Jurkat, Clone E6-1 (cell line): ENCODE results near the gene ZFR2. TPM values are rescaled to one million over a fixed set of nuclear protein-coding genes. Genes with fewer than 3 reads are reported as not detected.
"Not testable (repeated sequence)": the region's sequence is repeated elsewhere in the genome, so short reads cannot be mapped to it uniquely, and the experiment has no call there.

Experiments used
- DNase-seq: peaks from one replicate; pipeline ENCODE4 v3.0.0-alpha.2; 2011; ENCODE audit warnings: low read depth, low spot score
- H3K4me3 ChIP-seq: 2 replicates; pipeline ENCODE4 v1.5.1; 2011; ENCODE audit warnings: mild to moderate bottlenecking, low read length, control low read depth, moderate library complexity
- polyA plus RNA-seq: library from polyadenylated mRNA; unstranded; fragments of >200 nt; gene quantifications from one replicate; pipeline ENCODE4 v1.2.1, GENCODE V29; 2012; ENCODE audit warnings: missing spikeins; ENCODE audit not compliant: insufficient read length, insufficient read depth

Gene ZFR2
- not detected for polyA plus RNA-seq

DNA sequence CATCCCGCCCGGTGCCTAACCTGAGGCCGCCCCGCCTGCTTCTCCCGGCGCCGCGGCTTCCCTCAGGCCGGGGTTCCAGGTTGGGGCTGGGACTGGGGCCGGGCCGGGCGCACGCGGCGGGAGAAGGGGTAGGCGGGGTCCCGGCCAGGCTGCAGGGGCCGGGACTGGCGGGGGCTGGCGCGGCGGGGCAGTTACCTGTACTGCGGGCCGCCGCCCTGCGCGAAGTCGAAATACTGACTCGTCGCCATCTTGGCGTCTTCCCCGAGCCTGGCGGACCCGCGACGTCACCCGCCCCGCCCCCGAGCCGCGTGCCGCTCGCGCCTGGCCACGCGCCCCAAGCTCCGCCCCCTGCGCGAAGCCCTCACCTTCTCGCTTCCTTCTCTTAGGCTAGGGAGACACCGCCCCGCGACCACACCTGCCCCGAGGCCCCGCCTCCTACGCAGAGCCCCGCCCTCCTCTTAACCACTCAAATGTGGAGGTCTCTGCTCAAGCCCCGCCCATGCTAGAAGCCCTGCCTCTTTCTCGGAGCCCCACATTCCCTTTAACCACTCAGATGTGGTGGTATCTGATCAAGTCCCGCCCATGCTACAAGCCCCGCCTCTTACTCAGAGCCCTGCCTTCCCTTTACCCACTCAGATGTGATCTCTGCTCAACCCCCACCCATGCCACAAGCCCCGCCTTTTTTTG lies at the start of gene ZFR2:
TSS of gene ZFR2 (minus strand) at position 269 of the 687 bp plus-strand sequence. CDS start at position 248, 21 bp downstream.
- DNase-seq: peak; percentile 6
- H3K4me3 ChIP-seq: no peak within 1 kb of the TSS

- no peak for DNase-seq
- no peak overlapping the region for H3K4me3 ChIP-seq
Measured at GRCh38 chr19:3916033-3916432, 47.2 kb upstream of the ZFR2 start.

DNA sequence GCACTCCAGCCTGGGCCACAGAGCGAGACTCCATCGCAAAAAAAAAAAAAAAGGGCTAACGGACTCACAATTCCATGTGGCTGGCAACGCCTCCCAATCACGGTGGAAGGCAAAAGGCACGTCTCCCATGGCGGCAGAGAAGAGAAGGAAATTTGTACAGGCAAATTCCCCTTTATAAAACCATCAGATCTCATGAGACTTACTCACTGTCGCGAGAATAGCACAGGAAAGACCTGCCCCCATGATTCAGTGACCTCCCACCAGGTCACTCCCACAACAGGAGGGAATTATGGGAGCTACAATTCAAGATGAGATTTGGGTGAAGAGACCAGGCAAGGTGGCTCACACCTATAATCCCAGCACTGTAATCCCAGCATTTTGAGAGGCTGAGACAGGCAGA lies 45.4 kb upstream of the ZFR2 start:
- DNase-seq: no peak
- no peak overlapping the region for H3K4me3 ChIP-seq

DNA sequence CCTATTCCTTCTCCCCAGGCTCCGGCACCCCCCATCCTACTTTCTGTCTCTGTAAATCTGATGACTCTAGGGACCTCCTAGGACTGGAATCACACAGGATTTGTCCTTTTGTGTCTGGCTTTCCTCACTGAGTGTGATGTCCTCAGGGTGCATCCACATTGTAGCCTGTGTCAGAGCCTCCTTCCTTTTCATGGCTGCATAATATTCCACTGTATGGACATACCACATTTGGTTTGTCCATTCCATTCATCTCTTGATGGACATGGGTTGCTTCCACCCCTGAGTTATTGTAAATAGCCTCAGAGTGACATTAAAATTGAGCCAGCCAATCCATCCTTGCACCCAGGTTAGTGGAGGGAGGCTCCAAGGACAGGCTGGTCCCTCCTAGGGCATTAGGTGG lies 41.3 kb upstream of the ZFR2 start:
- no peak overlapping the region for H3K4me3 ChIP-seq
- no peak for DNase-seq

DNA sequence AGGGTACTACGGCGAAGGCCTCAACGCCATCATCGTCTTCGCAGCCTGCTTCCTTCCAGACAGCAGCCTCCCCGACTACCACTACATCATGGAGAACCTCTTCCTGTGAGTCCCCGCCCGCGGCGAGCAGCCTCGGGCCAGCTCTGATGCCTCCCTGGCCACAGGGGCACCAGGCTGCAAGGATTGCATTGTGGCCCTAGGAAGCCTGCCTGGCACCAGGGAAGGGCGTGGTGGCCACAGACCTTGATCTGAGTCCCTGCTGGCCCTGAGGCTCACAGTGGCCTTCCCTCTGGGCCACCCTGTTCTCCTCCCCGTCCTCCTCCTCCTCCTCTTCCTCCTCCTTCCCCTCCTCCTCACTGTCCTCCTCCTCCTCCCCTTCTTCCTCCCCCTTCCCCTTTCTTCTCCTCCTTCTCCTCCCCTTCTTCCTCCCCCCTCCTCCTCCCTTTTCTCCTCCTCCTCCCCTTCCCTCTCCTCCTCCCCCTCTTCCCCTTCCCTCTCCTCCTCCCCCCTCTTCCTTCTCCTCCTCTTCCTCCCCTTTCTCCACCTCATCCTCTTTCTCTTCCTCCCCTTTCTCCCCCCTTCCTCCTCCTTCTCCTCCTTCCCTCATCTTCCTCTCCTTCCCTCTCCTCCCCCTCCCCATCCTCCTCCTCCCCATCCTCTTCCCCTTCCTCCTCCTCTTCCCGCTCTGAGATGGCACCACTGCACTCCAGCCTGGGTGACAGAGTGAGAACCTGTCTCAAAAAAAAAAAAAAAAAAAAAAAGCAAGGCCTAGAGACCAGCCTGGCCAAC lies 39.6 kb upstream of the ZFR2 start:
- no peak overlapping the region for H3K4me3 ChIP-seq
- no peak for DNase-seq

DNA sequence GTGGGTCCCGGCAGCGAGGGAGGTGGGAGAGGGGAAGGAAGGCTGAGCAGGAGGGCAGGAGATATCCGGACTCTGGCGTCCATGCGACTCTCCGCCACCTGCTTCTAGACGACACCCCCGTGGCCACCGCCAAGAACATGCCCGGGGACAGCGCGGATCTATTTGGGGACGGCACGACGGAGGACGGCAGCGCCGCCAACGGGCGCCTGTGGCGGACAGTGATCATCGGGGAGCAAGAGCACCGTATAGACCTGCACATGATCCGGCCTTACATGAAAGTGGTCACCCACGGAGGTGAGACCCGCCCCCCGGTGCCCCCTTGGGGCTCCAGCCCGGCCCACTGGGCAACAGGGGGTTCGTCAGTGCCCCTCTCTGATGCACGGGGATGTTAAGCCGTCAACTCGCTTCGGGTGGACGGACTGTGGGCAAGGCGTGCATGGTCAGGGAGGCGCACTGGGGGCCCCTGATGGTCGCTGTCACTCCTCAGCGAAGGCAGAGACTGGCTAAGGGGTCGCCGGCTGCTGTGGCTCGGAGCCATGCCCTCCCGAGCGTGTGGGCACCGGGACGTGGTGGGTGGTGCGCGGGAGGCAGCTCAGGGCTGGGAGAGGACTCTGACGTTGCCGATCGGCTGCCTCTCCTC lies 38.9 kb upstream of the ZFR2 start:
- H3K4me3 ChIP-seq: no peak overlapping the region
- DNase-seq: no peak

DNA sequence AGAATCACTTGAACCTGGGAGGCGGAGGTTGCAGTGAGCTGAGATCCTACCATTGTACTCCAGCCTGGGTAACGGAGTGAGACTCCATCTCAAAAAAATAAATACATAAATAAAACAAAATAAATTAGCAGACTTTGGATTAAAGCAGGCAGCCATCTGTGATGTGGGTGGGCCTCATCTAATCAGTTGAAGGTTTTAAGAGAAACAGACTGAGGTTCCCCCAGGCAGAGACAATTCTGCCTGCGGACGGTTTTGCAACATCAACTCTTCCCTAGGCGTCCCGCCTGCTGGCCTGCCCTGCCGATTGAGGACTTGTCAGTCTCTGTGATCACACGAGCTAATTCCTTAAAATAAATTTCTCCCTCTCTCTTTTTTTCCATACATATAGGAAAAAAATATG lies 35.4 kb upstream of the ZFR2 start:
- no peak for DNase-seq
- H3K4me3 ChIP-seq: no peak overlapping the region

DNA sequence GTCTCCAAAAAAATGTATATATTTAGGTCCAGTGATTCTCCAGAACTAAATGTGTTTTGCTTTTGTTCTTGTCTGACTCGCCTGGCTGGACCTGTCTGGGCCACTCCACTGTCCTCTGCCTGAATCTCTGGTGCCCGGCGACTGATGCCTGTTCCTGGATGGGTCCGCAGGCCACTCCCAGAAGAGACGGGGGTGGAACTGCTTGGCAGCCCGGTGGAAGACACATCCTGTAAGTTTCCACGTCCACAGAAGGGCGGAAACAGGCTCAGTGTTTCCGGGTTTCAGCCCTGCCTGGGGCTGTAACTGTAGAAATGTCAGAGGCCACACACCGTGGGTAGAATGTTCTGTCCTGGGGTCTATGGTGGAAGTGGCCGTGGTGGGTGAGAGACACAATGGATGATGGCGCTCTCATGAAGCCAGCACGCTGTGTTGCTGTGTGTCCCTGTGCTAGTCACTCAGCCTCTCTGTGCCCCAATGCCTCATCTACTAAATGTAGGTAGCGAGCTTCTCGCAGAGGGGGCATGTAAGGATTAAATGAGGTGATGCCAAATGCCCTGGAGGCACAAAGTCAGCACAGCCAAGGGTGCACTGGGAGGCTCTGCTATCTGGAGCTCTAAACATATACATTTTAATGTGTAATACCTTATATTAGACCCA lies 33.6 kb upstream of the ZFR2 start:
- no peak overlapping the region for H3K4me3 ChIP-seq
- no peak for DNase-seq

GRCh38 chr19:3899531-3900294 lies 30.9 kb upstream of the ZFR2 start:
- DNase-seq: no peak
- H3K4me3 ChIP-seq: no peak overlapping the region

DNA sequence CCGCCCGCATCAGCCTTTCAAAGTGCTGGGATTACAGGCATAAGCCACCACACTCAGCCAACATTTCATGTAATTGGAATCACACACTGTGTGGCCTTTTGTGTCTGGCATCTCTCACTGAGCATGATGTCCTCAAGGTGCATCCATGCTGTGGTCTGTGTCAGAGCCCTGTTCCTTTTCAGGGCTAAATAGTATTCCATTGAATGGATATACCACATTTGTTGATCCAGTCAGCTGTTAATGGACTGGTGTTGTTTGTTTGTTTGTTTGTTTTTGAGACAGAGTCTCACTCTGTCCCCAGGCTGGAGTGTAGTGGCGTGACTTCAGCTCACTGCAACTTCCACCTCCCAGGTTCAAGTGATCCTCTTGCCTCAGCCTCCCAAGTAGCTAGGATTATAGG lies 29.6 kb upstream of the ZFR2 start:
- DNase-seq: no peak

GRCh38 chr19:3897936-3898335 lies 29.1 kb upstream of the ZFR2 start:
- no peak overlapping the region for H3K4me3 ChIP-seq
- peak; percentile 34 for DNase-seq

More for the DNA sequence above, 29.6 kb upstream of the ZFR2 start:
- no peak overlapping the region for H3K4me3 ChIP-seq

GRCh38 chr19:3895788-3896187 lies 26.9 kb upstream of the ZFR2 start:
- H3K4me3 ChIP-seq: no peak overlapping the region
- no peak for DNase-seq

GRCh38 chr19:3894959-3895358 lies 26.1 kb upstream of the ZFR2 start:
- not testable (repeated sequence) for H3K4me3 ChIP-seq, DNase-seq

DNA sequence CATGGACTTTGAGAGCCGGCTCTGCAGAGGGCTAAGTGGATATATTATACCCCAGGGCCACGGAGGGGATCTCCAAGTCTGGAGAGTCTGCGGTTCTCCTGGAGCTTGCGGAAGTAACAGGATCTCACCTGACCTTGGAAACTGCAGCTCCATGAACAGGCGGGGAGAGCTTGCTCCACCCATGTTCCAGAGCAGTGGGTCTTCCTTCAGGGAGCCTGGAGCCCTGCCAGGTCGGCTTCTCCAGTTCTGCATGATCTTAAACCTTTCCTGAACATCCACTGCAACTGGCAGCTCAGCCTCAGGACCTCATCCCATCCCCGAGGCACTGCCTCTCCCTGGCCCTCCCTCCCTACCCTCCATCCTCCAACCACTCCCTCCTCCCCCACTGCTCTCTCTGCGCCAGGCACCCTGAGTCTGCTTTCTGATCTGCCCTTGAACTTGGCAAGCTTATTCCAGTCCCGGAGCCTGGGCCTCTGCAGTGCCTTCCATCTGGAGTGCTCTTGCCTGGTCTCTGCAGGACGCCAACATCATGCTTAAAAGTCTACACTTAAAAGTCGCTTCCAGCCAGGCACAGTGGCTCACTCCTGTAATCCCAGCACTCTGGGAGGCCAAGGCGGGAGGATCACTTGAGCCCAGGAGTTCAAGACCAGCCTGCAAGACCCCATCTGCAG lies 24.8 kb upstream of the ZFR2 start:
- no peak overlapping the region for H3K4me3 ChIP-seq
- DNase-seq: no peak

- DNase-seq: no peak
- H3K4me3 ChIP-seq: no peak overlapping the region
Measured at GRCh38 chr19:3890591-3890990, 21.8 kb upstream of the ZFR2 start.

GRCh38 chr19:3882041-3882384 lies 13.2 kb upstream of the ZFR2 start:
- no peak overlapping the region for H3K4me3 ChIP-seq
- DNase-seq: no peak

DNA sequence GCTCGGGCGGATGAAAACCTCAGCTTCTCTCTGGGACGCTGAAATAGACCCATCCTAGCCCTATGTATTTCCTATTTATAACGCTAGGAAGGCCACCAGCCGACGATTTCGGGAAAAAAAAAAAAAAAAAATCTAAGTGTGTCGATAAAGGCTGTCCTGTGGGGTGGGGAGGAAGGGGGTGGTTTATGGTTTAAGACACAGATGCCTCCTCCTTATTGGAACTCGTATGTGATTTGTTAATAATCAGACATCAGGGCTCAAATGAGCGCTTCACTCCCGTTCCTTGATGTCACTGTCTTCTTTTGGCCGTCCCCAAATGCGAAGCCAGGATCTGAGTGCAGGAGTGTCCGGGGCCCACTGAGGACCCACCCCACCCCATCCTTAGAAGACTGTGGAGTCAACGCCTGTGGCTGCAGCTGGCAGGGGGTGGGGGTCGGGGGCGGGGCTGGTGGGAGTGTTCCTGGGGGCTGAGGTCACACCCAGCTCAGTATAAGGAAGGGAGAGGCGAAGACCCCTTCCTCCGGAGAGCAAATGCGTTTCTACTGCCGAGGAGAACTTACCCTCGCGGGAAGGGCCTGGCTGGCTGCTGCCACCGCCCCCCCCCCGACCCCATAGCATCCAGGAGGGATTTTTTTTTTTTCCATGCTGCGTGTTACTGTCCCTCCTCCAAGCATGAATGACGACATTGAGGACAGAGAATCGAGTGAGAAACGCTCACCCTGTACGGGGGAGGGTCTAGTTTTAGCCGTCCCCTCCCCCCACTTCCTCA lies 12.6 kb upstream of the ZFR2 start:
- H3K4me3 ChIP-seq: no peak overlapping the region
- DNase-seq: no peak
